HEK293 (cell line): ENCODE data around the gene GDAP2.

Experiments
- CTCF ChIA-PET: fragments of 350-600 bp; formaldehyde crosslinking; extraction: SDS; loops from one replicate; lab custom pipeline; 2021; ENCODE audit warnings: antibody characterized with exemption; lab: Yijun Ruan, JAX
- POLR2A ChIA-PET: fragments of 300-600 bp; formaldehyde crosslinking; extraction: SDS; loops from one replicate; lab custom pipeline; 2020; ENCODE audit warnings: antibody characterized with exemption, inconsistent platforms; lab: Yijun Ruan, JAX
- H3K27ac ChIP-seq: fragments of 200-500 bp; sonication (Bioruptor generic); 2 replicates; pipeline ENCODE4 v1.5.1; 2014; ENCODE audit warnings: low read depth, low read length, control low read depth, inconsistent platforms; ENCODE audit errors: extremely low read depth
- H3K36me3 ChIP-seq, 2 experiments: fragments of 200-500 bp in 1 of 2; sonication (Bioruptor generic) in 1 of 2; 1 replicate in 1 of 2; 2 replicates in 1 of 2; pipeline ENCODE4 v1.5.1; 2014 to 2017; ENCODE audit warnings: inconsistent platforms in 2 of 2, low read length in 2 of 2; ENCODE audit not compliant: control insufficient read depth in 2 of 2, insufficient read depth in 1 of 2
- H3K4me1 ChIP-seq: fragments of 200-500 bp; sonication (Bioruptor generic); 2 replicates; pipeline ENCODE4 v1.5.1; 2014; ENCODE audit warnings: mild to moderate bottlenecking, low read length, inconsistent platforms; ENCODE audit not compliant: control insufficient read depth, insufficient read depth
- H3K4me3 ChIP-seq: 2 replicates; pipeline ENCODE4 v1.5.1; 2011; ENCODE audit warnings: low read depth, mild to moderate bottlenecking, control low read depth, low read length, moderate library complexity
- H3K9me3 ChIP-seq: fragments of 200-500 bp; sonication (Bioruptor generic); 2 replicates; pipeline ENCODE4 v1.5.1; 2014; ENCODE audit warnings: low read depth, low read length, inconsistent platforms; ENCODE audit not compliant: control insufficient read depth, insufficient read depth
- GFI1B ChIP-seq: fragments of 450-650 bp; formaldehyde crosslinking; IDR thresholded peaks from 2 replicates; pipeline ENCODE4 v1.5.1; 2016; ENCODE audit warnings: missing biosample characterization, missing genetic modification characterization
- HOXD13 ChIP-seq: sonication (generic); formaldehyde crosslinking; IDR thresholded peaks from 2 replicates; pipeline ENCODE4 v1.8.0; 2022; ENCODE audit warnings: missing genetic modification reagents, borderline replicate concordance
- KLF10 ChIP-seq: fragments of 450-650 bp; IDR thresholded peaks from 2 replicates; pipeline ENCODE4 v1.5.1; 2018; ENCODE audit warnings: missing biosample characterization, mild to moderate bottlenecking, missing genetic modification characterization
- KLF17 ChIP-seq: fragments of 450-650 bp; formaldehyde crosslinking; IDR thresholded peaks from 2 replicates; pipeline ENCODE4 v1.5.1; 2016; ENCODE audit warnings: missing biosample characterization, missing genetic modification characterization
- REPIN1 ChIP-seq: fragments of 450-650 bp; formaldehyde crosslinking; IDR thresholded peaks from 2 replicates; pipeline ENCODE4 v1.5.1; 2017; ENCODE audit warnings: missing biosample characterization, missing genetic modification characterization, low read depth
- SETDB1 ChIP-seq: IDR thresholded peaks from one replicate; pipeline ENCODE4 v1.6.1; 2017; ENCODE audit warnings: mild to moderate bottlenecking, low read length, moderate library complexity, mixed read lengths; ENCODE audit not compliant: insufficient read length
- TRIM28 ChIP-seq: IDR thresholded peaks from 2 replicates; pipeline ENCODE4 v1.6.1; 2011; ENCODE audit warnings: low read length, control low read depth, borderline replicate concordance
- ZBTB17 ChIP-seq: fragments of 450-650 bp; formaldehyde crosslinking; IDR thresholded peaks from 2 replicates; pipeline ENCODE4 v1.5.1; 2016; ENCODE audit warnings: missing biosample characterization, missing genetic modification characterization
- ZEB2 ChIP-seq: fragments of 450-650 bp; formaldehyde crosslinking; IDR thresholded peaks from 2 replicates; pipeline ENCODE4 v1.5.1; 2016; ENCODE audit warnings: missing biosample characterization, missing genetic modification characterization
- ZFP3 ChIP-seq: fragments of 450-650 bp; formaldehyde crosslinking; IDR thresholded peaks from 2 replicates; pipeline ENCODE4 v1.5.1; 2016; ENCODE audit warnings: low read depth, missing biosample characterization, missing genetic modification characterization
- ZNF114 ChIP-seq: fragments of 450-650 bp; formaldehyde crosslinking; IDR thresholded peaks from 2 replicates; pipeline ENCODE4 v1.5.0; 2017; ENCODE audit warnings: missing biosample characterization, missing genetic modification characterization
- ZNF169 ChIP-seq: fragments of 450-650 bp; formaldehyde crosslinking; IDR thresholded peaks from 2 replicates; pipeline ENCODE4 v1.5.1; 2016; ENCODE audit warnings: missing biosample characterization, missing genetic modification characterization
- ZNF2 ChIP-seq: fragments of 450-650 bp; formaldehyde crosslinking; IDR thresholded peaks from 2 replicates; pipeline ENCODE4 v1.5.1; 2016; ENCODE audit warnings: missing biosample characterization, missing genetic modification characterization
- ZNF311 ChIP-seq: fragments of 450-650 bp; formaldehyde crosslinking; IDR thresholded peaks from 2 replicates; pipeline ENCODE4 v1.5.1; 2017; ENCODE audit warnings: missing biosample characterization, missing genetic modification characterization, borderline replicate concordance
- ZNF324 ChIP-seq: fragments of 450-650 bp; formaldehyde crosslinking; IDR thresholded peaks from 2 replicates; pipeline ENCODE4 v1.5.1; 2016; ENCODE audit warnings: missing biosample characterization, missing genetic modification characterization
- ZNF335 ChIP-seq: fragments of 450-650 bp; formaldehyde crosslinking; conservative IDR thresholded peaks from 2 replicates; pipeline ENCODE4 v1.5.1; 2016; ENCODE audit warnings: missing biosample characterization, missing genetic modification characterization
- ZNF366 ChIP-seq: fragments of 450-650 bp; formaldehyde crosslinking; conservative IDR thresholded peaks from 2 replicates; pipeline ENCODE4 v1.5.1; 2016; ENCODE audit warnings: missing biosample characterization, missing genetic modification characterization
- ZNF626 ChIP-seq: fragments of 450-650 bp; sonication (Bioruptor Pico); formaldehyde crosslinking; IDR thresholded peaks from 2 replicates; pipeline ENCODE4 v1.5.1; 2018; ENCODE audit warnings: missing biosample characterization, missing genetic modification characterization, inconsistent platforms
- ZNF658 ChIP-seq: fragments of 450-650 bp; formaldehyde crosslinking; IDR thresholded peaks from 2 replicates; pipeline ENCODE4; 2016; ENCODE audit warnings: missing biosample characterization, missing genetic modification characterization
- ZNF664 ChIP-seq: fragments of 450-650 bp; formaldehyde crosslinking; IDR thresholded peaks from 2 replicates; pipeline ENCODE4 v1.5.1; 2016; ENCODE audit warnings: missing biosample characterization, missing genetic modification characterization
- ZNF785 ChIP-seq: fragments of 450-650 bp; formaldehyde crosslinking; IDR thresholded peaks from 2 replicates; pipeline ENCODE4 v1.5.1; 2016; ENCODE audit warnings: missing biosample characterization, missing genetic modification characterization
- ZNF843 ChIP-seq: fragments of 450-650 bp; formaldehyde crosslinking; IDR thresholded peaks from 2 replicates; pipeline ENCODE4 v1.5.1; 2016; ENCODE audit warnings: missing biosample characterization, missing genetic modification characterization
- ZSCAN23 ChIP-seq: fragments of 450-650 bp; formaldehyde crosslinking; IDR thresholded peaks from 2 replicates; pipeline ENCODE4 v1.5.1; 2016; ENCODE audit warnings: missing biosample characterization, missing genetic modification characterization
- ZXDB ChIP-seq: fragments of 450-650 bp; formaldehyde crosslinking; IDR thresholded peaks from 2 replicates; pipeline ENCODE4 v1.5.1; 2016; ENCODE audit warnings: missing biosample characterization, missing genetic modification characterization
- TF ChIP-seq, protein P1 (sequence below): fragments of 450-650 bp; formaldehyde crosslinking; IDR thresholded peaks from 2 replicates; pipeline ENCODE4 v1.5.1; 2017; ENCODE audit warnings: missing biosample characterization, missing genetic modification characterization
- TF ChIP-seq, protein P2 (sequence below): IDR thresholded peaks from 2 replicates; pipeline ENCODE4 v1.6.1; 2011; ENCODE audit warnings: mild to moderate bottlenecking, low read depth, low read length, borderline replicate concordance
- TF ChIP-seq, protein P3 (sequence below): fragments of 450-650 bp; formaldehyde crosslinking; IDR thresholded peaks from 2 replicates; pipeline ENCODE4 v1.5.1; 2016; ENCODE audit warnings: missing biosample characterization, missing genetic modification characterization
- TF ChIP-seq, protein P4 (sequence below): fragments of 450-650 bp; formaldehyde crosslinking; IDR thresholded peaks from 2 replicates; pipeline ENCODE4 v1.5.1; 2016; ENCODE audit warnings: missing biosample characterization, missing genetic modification characterization, low read depth

The GDAP2 gene

GRCh38 chr1:117825414-117825813 is 104.0 kb downstream of the GDAP2 start (continued):
- TF ChIP-seq ZNF664, result no peak
- TF ChIP-seq, all 188 proteins: peak for 0

DNA sequence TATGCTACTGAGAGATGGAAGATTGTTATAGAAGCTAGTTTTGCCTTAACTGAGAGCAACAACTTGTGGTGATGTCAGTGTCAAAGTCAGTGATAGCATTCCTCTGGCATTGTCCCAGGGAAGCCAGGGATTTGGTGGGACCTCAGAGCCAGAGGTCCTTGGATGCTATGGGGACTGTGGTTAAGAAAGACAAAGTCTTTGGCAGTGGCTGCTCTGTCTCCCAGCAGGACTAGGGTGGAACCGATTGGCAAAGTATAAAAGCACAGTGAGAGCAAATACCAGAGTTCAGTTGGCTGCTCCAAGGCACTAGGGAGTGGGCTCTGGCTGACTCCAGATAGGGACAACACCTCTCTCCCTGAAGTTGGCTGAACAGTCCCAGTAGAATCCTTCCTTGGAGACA is 104.8 kb downstream of the GDAP2 start:
- Histone ChIP-seq H3K4me1 (no peaks in the 10 kb centered on the region), H3K9me3 (no peaks in the 10 kb centered on the region), H3K27ac (no peak overlapping the region), H3K36me3 (no peaks in the 10 kb centered on the region), H3K4me3 (no peak overlapping the region)
- POLR2A ChIA-PET, result no interaction called here
- CTCF ChIA-PET, result interaction anchor here (0.8 to 1.3 kb wide), 2 partner anchors 24 to 291 kb away, joined by 3 read pairs; no protein-coding TSS in a partner anchor
- no peak for TF ChIP-seq ZNF658 (tag by site-specific recombination)
- no peak for TF ChIP-seq HOXD13
- no peak for TF ChIP-seq ZNF324 (tag by site-specific recombination)
- TF ChIP-seq KLF17, result no peak
- TF ChIP-seq, protein P1, sequence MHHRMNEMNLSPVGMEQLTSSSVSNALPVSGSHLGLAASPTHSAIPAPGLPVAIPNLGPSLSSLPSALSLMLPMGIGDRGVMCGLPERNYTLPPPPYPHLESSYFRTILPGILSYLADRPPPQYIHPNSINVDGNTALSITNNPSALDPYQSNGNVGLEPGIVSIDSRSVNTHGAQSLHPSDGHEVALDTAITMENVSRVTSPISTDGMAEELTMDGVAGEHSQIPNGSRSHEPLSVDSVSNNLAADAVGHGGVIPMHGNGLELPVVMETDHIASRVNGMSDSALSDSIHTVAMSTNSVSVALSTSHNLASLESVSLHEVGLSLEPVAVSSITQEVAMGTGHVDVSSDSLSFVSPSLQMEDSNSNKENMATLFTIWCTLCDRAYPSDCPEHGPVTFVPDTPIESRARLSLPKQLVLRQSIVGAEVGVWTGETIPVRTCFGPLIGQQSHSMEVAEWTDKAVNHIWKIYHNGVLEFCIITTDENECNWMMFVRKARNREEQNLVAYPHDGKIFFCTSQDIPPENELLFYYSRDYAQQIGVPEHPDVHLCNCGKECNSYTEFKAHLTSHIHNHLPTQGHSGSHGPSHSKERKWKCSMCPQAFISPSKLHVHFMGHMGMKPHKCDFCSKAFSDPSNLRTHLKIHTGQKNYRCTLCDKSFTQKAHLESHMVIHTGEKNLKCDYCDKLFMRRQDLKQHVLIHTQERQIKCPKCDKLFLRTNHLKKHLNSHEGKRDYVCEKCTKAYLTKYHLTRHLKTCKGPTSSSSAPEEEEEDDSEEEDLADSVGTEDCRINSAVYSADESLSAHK (tag by site-specific recombination), result no peak
- no peak for TF ChIP-seq ZBTB17
- TF ChIP-seq ZNF785 (tag by site-specific recombination), result no peak
- TF ChIP-seq ZXDB (tag by site-specific recombination), result no peak
- no peak for TF ChIP-seq ZNF114 (tag by site-specific recombination)
- TF ChIP-seq, protein P2, sequence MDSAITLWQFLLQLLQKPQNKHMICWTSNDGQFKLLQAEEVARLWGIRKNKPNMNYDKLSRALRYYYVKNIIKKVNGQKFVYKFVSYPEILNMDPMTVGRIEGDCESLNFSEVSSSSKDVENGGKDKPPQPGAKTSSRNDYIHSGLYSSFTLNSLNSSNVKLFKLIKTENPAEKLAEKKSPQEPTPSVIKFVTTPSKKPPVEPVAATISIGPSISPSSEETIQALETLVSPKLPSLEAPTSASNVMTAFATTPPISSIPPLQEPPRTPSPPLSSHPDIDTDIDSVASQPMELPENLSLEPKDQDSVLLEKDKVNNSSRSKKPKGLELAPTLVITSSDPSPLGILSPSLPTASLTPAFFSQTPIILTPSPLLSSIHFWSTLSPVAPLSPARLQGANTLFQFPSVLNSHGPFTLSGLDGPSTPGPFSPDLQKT, result no peak
- no peak for TF ChIP-seq ZFP3 (tag by site-specific recombination)

DNA sequence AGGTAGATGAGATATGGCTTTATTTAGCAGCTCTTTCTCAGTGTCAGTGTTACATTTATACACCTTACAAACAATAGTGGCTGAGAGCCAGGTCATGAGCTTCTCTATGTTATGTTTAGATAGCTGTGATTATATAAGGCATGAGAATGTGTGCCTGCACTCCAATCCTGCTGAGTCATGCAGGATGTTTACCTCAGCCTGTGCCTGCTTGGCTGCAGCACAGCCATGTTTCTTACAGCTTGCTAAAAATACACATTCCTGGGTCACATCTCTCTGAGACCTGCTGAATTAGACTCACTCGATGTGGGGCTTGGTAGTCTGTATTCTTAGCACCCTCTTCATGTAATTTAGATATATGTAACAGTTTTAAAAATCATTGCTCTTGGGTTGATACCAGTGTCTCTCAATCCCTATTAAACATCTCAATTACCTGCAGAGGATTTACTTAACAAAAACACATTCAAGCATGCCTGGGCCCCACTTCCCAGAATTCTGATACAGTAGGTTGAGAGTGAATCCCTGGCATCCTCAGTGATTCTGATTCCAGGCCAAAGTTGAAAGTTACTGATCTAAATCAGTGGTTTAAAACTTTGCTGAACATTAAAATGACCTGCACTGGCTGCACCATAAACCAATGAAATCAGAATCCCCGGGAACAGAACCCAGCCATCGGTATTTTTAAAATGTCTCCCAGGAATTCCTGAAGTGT is 107.5 kb downstream of the GDAP2 start:
- CTCF ChIA-PET, result interaction anchor here (0.5 kb wide), 1 partner anchor 64 kb away, joined by 3 read pairs; no protein-coding TSS in a partner anchor
- no peaks in the 10 kb centered on the region for H3K4me1 ChIP-seq
- POLR2A ChIA-PET, result no interaction called here
- H3K4me3 ChIP-seq, result no peak overlapping the region
- no peak overlapping the region for H3K27ac ChIP-seq
- H3K9me3 ChIP-seq, result no peaks in the 10 kb centered on the region
- no peaks in the 10 kb centered on the region for H3K36me3 ChIP-seq
- TF ChIP-seq SETDB1 (peak; percentile 87), ZNF169 (tag by site-specific recombination) (no peak), ZNF335 (tag by site-specific recombination) (no peak), ZEB2 (tag by site-specific recombination) (no peak), ZNF366 (tag by site-specific recombination) (no peak), ZSCAN23 (no peak), KLF10 (tag by site-specific recombination) (no peak), GFI1B (tag by site-specific recombination) (no peak), ZNF843 (no peak), ZNF311 (tag by site-specific recombination) (no peak), ZNF2 (tag by site-specific recombination) (no peak), TRIM28 (peak; percentile 70; the same call in 1 of the 2 replicates), REPIN1 (no peak), ZNF626 (tag by site-specific recombination) (no peak)
- TF ChIP-seq, protein P3, sequence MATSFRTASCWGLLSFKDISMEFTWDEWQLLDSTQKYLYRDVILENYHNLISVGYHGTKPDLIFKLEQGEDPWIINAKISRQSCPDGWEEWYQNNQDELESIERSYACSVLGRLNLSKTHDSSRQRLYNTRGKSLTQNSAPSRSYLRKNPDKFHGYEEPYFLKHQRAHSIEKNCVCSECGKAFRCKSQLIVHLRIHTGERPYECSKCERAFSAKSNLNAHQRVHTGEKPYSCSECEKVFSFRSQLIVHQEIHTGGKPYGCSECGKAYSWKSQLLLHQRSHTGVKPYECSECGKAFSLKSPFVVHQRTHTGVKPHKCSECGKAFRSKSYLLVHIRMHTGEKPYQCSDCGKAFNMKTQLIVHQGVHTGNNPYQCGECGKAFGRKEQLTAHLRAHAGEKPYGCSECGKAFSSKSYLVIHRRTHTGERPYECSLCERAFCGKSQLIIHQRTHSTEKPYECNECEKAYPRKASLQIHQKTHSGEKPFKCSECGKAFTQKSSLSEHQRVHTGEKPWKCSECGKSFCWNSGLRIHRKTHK (tag by site-specific recombination), result 0 out of 2 replicates have a peak, but pooled peaks have one; percentile 25
- TF ChIP-seq, protein P4, sequence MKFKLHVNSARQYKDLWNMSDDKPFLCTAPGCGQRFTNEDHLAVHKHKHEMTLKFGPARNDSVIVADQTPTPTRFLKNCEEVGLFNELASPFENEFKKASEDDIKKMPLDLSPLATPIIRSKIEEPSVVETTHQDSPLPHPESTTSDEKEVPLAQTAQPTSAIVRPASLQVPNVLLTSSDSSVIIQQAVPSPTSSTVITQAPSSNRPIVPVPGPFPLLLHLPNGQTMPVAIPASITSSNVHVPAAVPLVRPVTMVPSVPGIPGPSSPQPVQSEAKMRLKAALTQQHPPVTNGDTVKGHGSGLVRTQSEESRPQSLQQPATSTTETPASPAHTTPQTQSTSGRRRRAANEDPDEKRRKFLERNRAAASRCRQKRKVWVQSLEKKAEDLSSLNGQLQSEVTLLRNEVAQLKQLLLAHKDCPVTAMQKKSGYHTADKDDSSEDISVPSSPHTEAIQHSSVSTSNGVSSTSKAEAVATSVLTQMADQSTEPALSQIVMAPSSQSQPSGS (tag by site-specific recombination), result no peak
